GM12878 (cell line): Measurements from ENCODE around the gene SEMA3D. TPM values are rescaled to one million over a fixed set of nuclear protein-coding genes. Genes with fewer than 3 reads are reported as not detected.

ENCODE experiments used
- CHD2 ChIP-seq: IDR thresholded peaks from 2 replicates; pipeline ENCODE4 v1.6.1; 2011; ENCODE audit warnings: low read depth, low read length, improper control_type of control experiment, borderline replicate concordance
- E2F8 ChIP-seq: fragments of 450-650 bp; IDR thresholded peaks from 2 replicates; pipeline ENCODE4 v1.6.1; 2018; ENCODE audit warnings: mild to moderate bottlenecking, low read depth, moderate library complexity; ENCODE audit not compliant: partially characterized antibody
- ETV6 ChIP-seq, 2 experiments: fragments of 450-650 bp in 1 of 2; IDR thresholded peaks in 1 of 2; conservative IDR thresholded peaks in 1 of 2; 2 replicates each; pipeline ENCODE4 v1.6.1; 2014; ENCODE audit warnings: antibody characterized with exemption in 1 of 2, borderline replicate concordance in 1 of 2, low read depth in 1 of 2, mild to moderate bottlenecking in 1 of 2, moderate library complexity in 1 of 2
- NR2C1 ChIP-seq: fragments of 450-650 bp; IDR thresholded peaks from 2 replicates; pipeline ENCODE4 v1.6.1; 2017; ENCODE audit warnings: antibody characterized with exemption, mild to moderate bottlenecking, moderate library complexity
- SIX5 ChIP-seq: IDR thresholded peaks from 2 replicates; pipeline ENCODE4 v1.6.1; 2011; ENCODE audit warnings: mild to moderate bottlenecking, low read depth, low read length, moderate library complexity; ENCODE audit not compliant: severe bottlenecking
- SMARCA5 ChIP-seq: fragments of 450-650 bp; IDR thresholded peaks from 2 replicates; pipeline ENCODE4 v1.6.1; 2017; ENCODE audit warnings: mild to moderate bottlenecking
- SUZ12 ChIP-seq: fragments of 200-600 bp; sonication (generic); IDR thresholded peaks from one replicate; pipeline ENCODE4 v1.6.1; 2018; ENCODE audit warnings: antibody characterized with exemption, mild to moderate bottlenecking; ENCODE audit not compliant: unreplicated experiment
- ZBTB40 ChIP-seq: fragments of 450-650 bp; IDR thresholded peaks from 2 replicates; pipeline ENCODE4 v1.6.1; 2016; ENCODE audit warnings: mild to moderate bottlenecking, moderate library complexity, borderline replicate concordance
- ZNF217 ChIP-seq: fragments of 450-650 bp; IDR thresholded peaks from 2 replicates; pipeline ENCODE4 v1.6.1; 2017; ENCODE audit warnings: antibody characterized with exemption, mild to moderate bottlenecking
- polyA plus RNA-seq, 11 experiments: library from polyadenylated mRNA; depleted of rRNA in 4 of 11; unstranded in 6 of 11; stranded (reverse) in 5 of 11; fragments of >200 nt; fragmentation: Nextera tagmentation in 4 of 11; fragmentation: Illumina TruSeq in 1 of 11; extraction: Ambion mirVana in 4 of 11; extraction: Trizol in 1 of 11; gene quantifications; 1 replicate in 1 of 11; 2 replicates in 10 of 11; pipeline versions ENCODE4 v1.2.1 to v1.2.3, GENCODE V29; 2011 to 2016; ENCODE audit warnings: inconsistent platforms in 2 of 11, missing spikeins in 2 of 11, low read depth in 1 of 11
- total RNA-seq, 4 experiments: library from RNA; depleted of rRNA in 3 of 4; stranded (reverse); fragments of >200 nt in 3 of 4; fragmentation: Illumina TruSeq in 1 of 4; extraction: Trizol in 1 of 4; gene quantifications; 2 replicates each; pipeline versions ENCODE4 v1.2.1 to v1.2.3, GENCODE V29; 2013 to 2021

Gene SEMA3D
- total and polyA plus RNA-seq, 10 of the 15 experiments (the other 5 are each of a cell fraction or from before 2014, with no cell fraction given): 0.04 TPM; not detected in 9

DNA sequence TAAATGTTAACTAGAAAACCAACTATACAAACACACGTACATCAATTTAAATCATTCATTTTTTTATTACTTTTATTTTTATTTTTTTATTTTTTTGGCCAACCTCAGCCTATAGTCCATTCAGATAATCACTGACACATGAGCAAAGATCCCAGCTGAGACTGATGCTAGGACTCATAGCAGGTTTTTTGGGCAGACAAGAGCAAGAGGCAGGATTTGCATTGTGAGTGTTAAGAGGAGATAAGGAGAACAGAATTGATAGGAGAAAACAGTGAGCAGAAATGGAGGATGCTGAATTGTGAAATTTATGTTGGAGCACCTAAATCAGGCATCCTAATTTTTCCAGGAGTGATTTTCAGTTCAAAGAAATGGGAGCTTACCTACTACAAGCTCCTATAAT is 240.3 kb downstream of the SEMA3D start (continued):
- TF ChIP-seq ZBTB40 (no peak), SUZ12 (no peak), E2F8 (no peak), ETV6 (conservative IDR thresholded peaks at IDR 0.05 in 1 of 2, IDR thresholded peaks at IDR 0.05 in 1 of 2; ENCODE audit: borderline replicate concordance in 1 of 2, low read depth in 1 of 2) (no peak), CHD2 (no peak), SMARCA5 (no peak), NR2C1 (no peak), ZNF217 (no peak), SIX5 (no peak)
